ENCODE measurements around the gene RASSF4.

The RASSF4 gene

DNA sequence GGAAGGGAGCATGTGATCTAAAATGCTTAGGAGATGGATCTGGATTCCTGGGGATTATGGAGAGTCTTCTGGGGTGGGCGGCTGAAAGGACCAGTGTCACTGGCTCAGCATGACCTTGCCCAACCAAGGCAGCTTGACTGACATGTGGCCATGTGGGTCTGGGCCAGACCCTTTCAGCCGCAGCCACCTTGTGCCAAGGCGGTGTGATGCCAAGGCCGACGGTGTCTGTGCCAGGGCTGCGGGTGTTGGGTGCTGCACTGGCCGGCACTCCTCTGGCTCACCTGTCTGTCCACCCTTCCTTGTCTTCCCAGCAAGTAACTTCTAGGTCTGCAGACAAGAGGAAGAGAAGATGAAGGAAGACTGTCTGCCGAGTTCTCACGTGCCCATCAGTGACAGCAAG, 10.3 kb downstream of the RASSF4 start:
- H3K36me3 ChIP-seq (replicated peaks in 1 of 2; ENCODE audit: control insufficient read depth in 2 of 2, insufficient read depth in 2 of 2, low read length in 2 of 2): no peaks in the 10 kb centered on the region

DNA sequence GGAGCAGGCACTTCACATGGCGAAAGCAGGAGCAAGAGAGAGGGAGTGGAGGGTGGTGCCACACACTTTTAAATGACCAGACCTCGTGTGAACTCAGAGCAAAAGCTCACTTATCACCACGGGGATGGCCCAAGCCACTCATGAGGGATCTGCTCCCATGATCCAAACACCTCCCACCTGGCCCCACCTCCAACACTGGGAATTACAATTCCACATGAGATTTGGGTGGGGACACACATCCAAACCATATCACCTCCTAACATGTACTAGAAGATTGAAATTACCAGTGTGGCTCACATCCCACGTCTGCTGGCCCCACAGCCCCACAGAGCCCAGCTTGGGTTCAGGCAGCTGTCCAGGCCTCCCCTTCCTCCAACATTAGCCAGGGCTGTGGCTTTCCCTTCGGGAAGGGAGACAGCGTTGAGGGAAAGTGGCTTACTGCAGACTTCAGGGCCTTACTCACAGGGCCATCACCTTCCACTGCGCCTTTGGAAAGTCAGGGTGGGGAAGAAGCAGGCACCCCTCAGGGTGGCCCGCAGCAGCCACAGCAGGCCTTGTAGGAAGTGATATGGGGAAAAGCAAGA, 11.3 kb downstream of the RASSF4 start:
- H3K4me1 ChIP-seq (ENCODE audit: control insufficient read depth in 2 of 2, insufficient read depth in 1 of 2, low read depth in 1 of 2, low read length in 2 of 2): peaks cover 7 to 20% of the 10 kb centered on the region in 2 donors

More for the DNA sequence above, 10.3 kb downstream of the RASSF4 start:
- H2BK120ac ChIP-seq (ENCODE audit: low read depth, low read length): no peak overlapping the region
- no peaks in the 10 kb centered on the region for H3K27me3 ChIP-seq (ENCODE audit: control insufficient read depth in 3 of 3, insufficient read depth in 3 of 3, low read depth in 1 of 3, low read length in 3 of 3)
- peaks cover 5% of the 10 kb centered on the region for H3K79me1 ChIP-seq (ENCODE audit: low read depth, low read length)
- no peaks in the 10 kb centered on the region for H3K9me3 ChIP-seq (replicated peaks in 1 of 2; ENCODE audit: control insufficient read depth in 2 of 2, insufficient read depth in 1 of 2, low read depth in 1 of 2, low read length in 2 of 2)
- no peak overlapping the region for H3K4me2 ChIP-seq (ENCODE audit: insufficient read depth, low read length, poor library complexity, severe bottlenecking)
- peaks cover 7 to 24% of the 10 kb centered on the region in 2 donors for H3K4me1 ChIP-seq (ENCODE audit: control insufficient read depth in 2 of 2, insufficient read depth in 1 of 2, low read depth in 1 of 2, low read length in 2 of 2)
- H2AK5ac ChIP-seq (ENCODE audit: low read depth, low read length): peak overlapping the region; percentile 6
- no peak overlapping the region for H2BK12ac ChIP-seq (ENCODE audit: low read length)
- DNase-seq (ENCODE audit: low spot score): no peak
- no peak overlapping the region for H3K14ac ChIP-seq (ENCODE audit: low read length)
- no peak overlapping the region for H3K4me3 ChIP-seq (ENCODE audit: low read length in 2 of 2)
- H4K8ac ChIP-seq (ENCODE audit: low read depth, low read length): no peak overlapping the region
- no peak overlapping the region for H2BK5ac ChIP-seq (ENCODE audit: low read length)
- H3K4ac ChIP-seq (ENCODE audit: low read length): no peak overlapping the region
- no peak overlapping the region for H3K9ac ChIP-seq (ENCODE audit: low read depth, low read length, poor library complexity)
- no CpG with 5 or more reads among the region's 9 CpGs for WGBS, 2 donors (ENCODE audit: extremely low coverage in 2 of 2, insufficient read length in 2 of 2, insufficient replicate concordance in 1 of 2)
- H4K91ac ChIP-seq (ENCODE audit: low read depth, low read length, poor library complexity): no peak overlapping the region
- H3K27ac ChIP-seq (replicated peaks; ENCODE audit: low read length): no peak overlapping the region
- H2AFZ ChIP-seq (ENCODE audit: low read length): no peak overlapping the region
- no peak overlapping the region for H3K18ac ChIP-seq (ENCODE audit: low read length)
- no peak overlapping the region for H2BK15ac ChIP-seq (ENCODE audit: low read length)
- H3K23ac ChIP-seq (ENCODE audit: low read depth, low read length, poor library complexity): no peak overlapping the region

DNA sequence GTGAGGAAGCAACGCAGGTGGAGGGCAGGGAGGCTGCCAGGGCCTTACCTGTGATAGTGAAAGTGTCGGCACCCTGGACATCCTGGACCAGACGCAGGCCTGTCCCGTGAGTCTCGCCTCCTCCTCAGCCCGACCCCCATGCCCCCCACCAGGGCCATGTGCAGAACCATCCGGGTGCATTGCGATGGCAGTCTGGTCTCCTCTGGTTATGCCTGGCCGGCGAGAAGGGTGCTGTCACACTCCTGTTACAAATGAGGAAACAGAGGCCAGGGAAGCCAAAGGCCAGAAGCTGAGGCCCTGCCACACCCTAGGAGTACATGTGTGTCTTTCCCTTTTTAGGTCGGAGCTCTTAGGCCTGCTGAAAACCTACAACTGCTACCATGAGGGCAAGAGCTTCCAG, 11.8 kb downstream of the RASSF4 start:
- Histone ChIP-seq H3K9me3 (replicated peaks in 1 of 2; ENCODE audit: control insufficient read depth in 2 of 2, insufficient read depth in 1 of 2, low read depth in 1 of 2, low read length in 2 of 2) (no peaks in the 10 kb centered on the region), H3K36me3 (replicated peaks in 1 of 2; ENCODE audit: control insufficient read depth in 2 of 2, insufficient read depth in 2 of 2, low read length in 2 of 2) (no peaks in the 10 kb centered on the region), H2AK5ac (ENCODE audit: low read depth, low read length) (no peak overlapping the region), H3K4me3 (ENCODE audit: low read length in 2 of 2) (no peak overlapping the region), H3K79me1 (ENCODE audit: low read depth, low read length) (peaks cover 5% of the 10 kb centered on the region), H3K23ac (ENCODE audit: low read depth, low read length, poor library complexity) (no peak overlapping the region), H3K18ac (ENCODE audit: low read length) (peak overlapping the region; percentile 24), H2BK5ac (ENCODE audit: low read length) (no peak overlapping the region), H2BK12ac (ENCODE audit: low read length) (no peak overlapping the region), H3K4me1 (ENCODE audit: control insufficient read depth in 2 of 2, insufficient read depth in 1 of 2, low read depth in 1 of 2, low read length in 2 of 2) (peaks cover 8 to 20% of the 10 kb centered on the region in 2 donors), H3K27ac (replicated peaks; ENCODE audit: low read length) (no peak overlapping the region), H2BK120ac (ENCODE audit: low read depth, low read length) (no peak overlapping the region), H3K27me3 (ENCODE audit: control insufficient read depth in 3 of 3, insufficient read depth in 3 of 3, low read depth in 1 of 3, low read length in 3 of 3) (no peaks in the 10 kb centered on the region), H4K91ac (ENCODE audit: low read depth, low read length, poor library complexity) (no peak overlapping the region), H2BK15ac (ENCODE audit: low read length) (no peak overlapping the region), H3K4ac (ENCODE audit: low read length) (no peak overlapping the region), H3K14ac (ENCODE audit: low read length) (no peak overlapping the region), H4K8ac (ENCODE audit: low read depth, low read length) (no peak overlapping the region), H2AFZ (ENCODE audit: low read length) (no peak overlapping the region), H3K9ac (ENCODE audit: low read depth, low read length, poor library complexity) (peak overlapping the region; percentile 47), H3K4me2 (ENCODE audit: insufficient read depth, low read length, poor library complexity, severe bottlenecking) (no peak overlapping the region)
- no CpG with 5 or more reads among the region's 11 CpGs for WGBS, 2 donors (ENCODE audit: extremely low coverage in 2 of 2, insufficient read length in 2 of 2, insufficient replicate concordance in 1 of 2)
- no peak for DNase-seq (ENCODE audit: low spot score)

More for the DNA sequence above, 11.3 kb downstream of the RASSF4 start:
- Histone ChIP-seq H3K4me3 (ENCODE audit: low read length in 2 of 2) (no peak overlapping the region), H3K36me3 (replicated peaks in 1 of 2; ENCODE audit: control insufficient read depth in 2 of 2, insufficient read depth in 2 of 2, low read length in 2 of 2) (no peaks in the 10 kb centered on the region), H4K91ac (ENCODE audit: low read depth, low read length, poor library complexity) (no peak overlapping the region), H2AK5ac (ENCODE audit: low read depth, low read length) (no peak overlapping the region), H3K79me1 (ENCODE audit: low read depth, low read length) (peaks cover 5% of the 10 kb centered on the region), H3K4ac (ENCODE audit: low read length) (no peak overlapping the region), H3K9me3 (replicated peaks in 1 of 2; ENCODE audit: control insufficient read depth in 2 of 2, insufficient read depth in 1 of 2, low read depth in 1 of 2, low read length in 2 of 2) (no peaks in the 10 kb centered on the region), H2BK12ac (ENCODE audit: low read length) (no peak overlapping the region), H3K23ac (ENCODE audit: low read depth, low read length, poor library complexity) (no peak overlapping the region), H2BK15ac (ENCODE audit: low read length) (no peak overlapping the region), H2BK120ac (ENCODE audit: low read depth, low read length) (no peak overlapping the region), H3K27ac (replicated peaks; ENCODE audit: low read length) (no peak overlapping the region), H4K8ac (ENCODE audit: low read depth, low read length) (no peak overlapping the region), H3K14ac (ENCODE audit: low read length) (no peak overlapping the region), H3K18ac (ENCODE audit: low read length) (no peak overlapping the region), H3K27me3 (ENCODE audit: control insufficient read depth in 3 of 3, insufficient read depth in 3 of 3, low read depth in 1 of 3, low read length in 3 of 3) (no peaks in the 10 kb centered on the region), H3K4me2 (ENCODE audit: insufficient read depth, low read length, poor library complexity, severe bottlenecking) (no peak overlapping the region), H3K9ac (ENCODE audit: low read depth, low read length, poor library complexity) (no peak overlapping the region), H2AFZ (ENCODE audit: low read length) (no peak overlapping the region), H2BK5ac (ENCODE audit: low read length) (no peak overlapping the region)
- DNase-seq (ENCODE audit: low spot score): no peak
- no CpG with 5 or more reads among the region's 8 CpGs for whole genome bisulfite sequencing, 2 donors (ENCODE audit: extremely low coverage in 2 of 2, insufficient read length in 2 of 2, insufficient replicate concordance in 1 of 2)

DNA sequence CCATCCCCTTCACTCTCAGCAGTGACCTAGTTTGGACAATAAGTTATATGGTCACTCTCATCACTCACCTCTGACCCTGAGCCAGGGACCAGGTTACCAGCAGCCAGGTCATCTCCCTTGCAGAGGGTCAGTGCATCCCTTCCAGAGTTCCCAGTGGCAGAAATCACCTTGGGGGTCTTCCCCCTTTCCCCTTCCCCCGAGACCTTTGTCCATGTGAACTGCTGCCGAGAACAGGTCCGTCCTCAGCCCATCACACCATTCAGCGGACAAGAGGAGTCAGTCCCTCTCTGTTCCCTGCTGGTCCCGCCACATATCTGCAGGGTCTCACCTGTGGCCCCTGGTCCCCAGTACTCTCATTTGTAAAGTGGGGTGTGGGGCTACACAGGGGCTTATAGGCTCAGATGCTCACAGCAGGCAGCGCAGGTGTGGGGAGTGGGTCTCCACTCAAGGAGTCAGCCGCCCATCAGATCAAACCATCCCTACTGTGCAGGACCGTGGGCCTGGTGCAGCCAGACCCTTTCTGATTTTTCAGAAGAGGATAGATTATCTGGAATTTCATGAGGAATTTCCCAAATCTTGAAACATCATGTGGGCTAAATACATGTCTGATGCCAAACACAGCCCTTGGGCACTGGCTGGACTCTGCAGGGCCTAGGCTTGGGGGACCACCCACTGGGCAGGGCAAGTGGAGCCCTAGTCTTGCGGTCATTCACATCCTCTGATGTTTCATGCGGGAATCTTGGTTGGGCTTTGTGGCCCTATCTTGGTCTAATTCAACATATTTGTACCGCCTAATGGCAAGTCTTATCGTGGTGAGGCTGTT, 12.5 kb downstream of the RASSF4 start:
- no peak overlapping the region for H3K4me2 ChIP-seq (ENCODE audit: insufficient read depth, low read length, poor library complexity, severe bottlenecking)
- no peak overlapping the region for H3K4me3 ChIP-seq (ENCODE audit: low read length in 2 of 2)
- peaks cover 8 to 18% of the 10 kb centered on the region in 2 donors for H3K4me1 ChIP-seq (ENCODE audit: control insufficient read depth in 2 of 2, insufficient read depth in 1 of 2, low read depth in 1 of 2, low read length in 2 of 2)
- H3K23ac ChIP-seq (ENCODE audit: low read depth, low read length, poor library complexity): no peak overlapping the region
- DNase-seq (ENCODE audit: low spot score): no peak
- H2BK120ac ChIP-seq (ENCODE audit: low read depth, low read length): no peak overlapping the region
- no peak overlapping the region for H3K27ac ChIP-seq (replicated peaks; ENCODE audit: low read length)
- no CpG with 5 or more reads among the region's 12 CpGs for WGBS, 2 donors (ENCODE audit: extremely low coverage in 2 of 2, insufficient read length in 2 of 2, insufficient replicate concordance in 1 of 2)
- no peak overlapping the region for H3K14ac ChIP-seq (ENCODE audit: low read length)
- no peaks in the 10 kb centered on the region for H3K9me3 ChIP-seq (replicated peaks in 1 of 2; ENCODE audit: control insufficient read depth in 2 of 2, insufficient read depth in 1 of 2, low read depth in 1 of 2, low read length in 2 of 2)
- H4K91ac ChIP-seq (ENCODE audit: low read depth, low read length, poor library complexity): no peak overlapping the region
- H4K8ac ChIP-seq (ENCODE audit: low read depth, low read length): no peak overlapping the region
- H2BK12ac ChIP-seq (ENCODE audit: low read length): no peak overlapping the region
- H3K18ac ChIP-seq (ENCODE audit: low read length): no peak overlapping the region
- no peak overlapping the region for H2AFZ ChIP-seq (ENCODE audit: low read length)
- H3K27me3 ChIP-seq (ENCODE audit: control insufficient read depth in 3 of 3, insufficient read depth in 3 of 3, low read depth in 1 of 3, low read length in 3 of 3): no peaks in the 10 kb centered on the region
- no peak overlapping the region for H3K9ac ChIP-seq (ENCODE audit: low read depth, low read length, poor library complexity)
- H3K36me3 ChIP-seq (replicated peaks in 1 of 2; ENCODE audit: control insufficient read depth in 2 of 2, insufficient read depth in 2 of 2, low read length in 2 of 2): no peaks in the 10 kb centered on the region
- H2BK15ac ChIP-seq (ENCODE audit: low read length): no peak overlapping the region
- peaks cover 5% of the 10 kb centered on the region for H3K79me1 ChIP-seq (ENCODE audit: low read depth, low read length)
- H3K4ac ChIP-seq (ENCODE audit: low read length): no peak overlapping the region
- no peak overlapping the region for H2BK5ac ChIP-seq (ENCODE audit: low read length)
- no peak overlapping the region for H2AK5ac ChIP-seq (ENCODE audit: low read depth, low read length)
